ENCODE results near the gene LTB4R2. TPM values are rescaled to one million over a fixed set of nuclear protein-coding genes. Genes with fewer than 3 reads are reported as not detected.

The LTB4R2 gene
- polyA plus RNA-seq, 1 donor: 6.0 TPM

- H3K27ac ChIP-seq (ENCODE audit: low read length): peak within 1 kb of the TSS; percentile 14
- peaks cover 23% of the 10 kb centered on the region for H3K4me1 ChIP-seq (ENCODE audit: control insufficient read depth, insufficient read depth, low read length)
- WGBS (ENCODE audit: insufficient coverage, low lambda C conversion rate): no CpG with 5 or more reads among the region's 51 CpGs
- H3K9me3 ChIP-seq (ENCODE audit: control insufficient read depth, low read depth, low read length): peaks cover 8% of the 10 kb centered on the region
- peaks cover 20% of the 10 kb centered on the region for H3K27me3 ChIP-seq (ENCODE audit: control insufficient read depth, insufficient read depth, low read length)
- H3K36me3 ChIP-seq (ENCODE audit: control insufficient read depth, insufficient read depth, low read length): peaks cover 6% of the 10 kb centered on the region
- peak within 1 kb of the TSS; percentile 66 for H3K4me3 ChIP-seq (ENCODE audit: low read length)
- DNase-seq: peak; percentile 69 to 92
Measured at GRCh38 chr14:24339284-24340151, 29.6 kb downstream of the LTB4R2 start, which contains the start of gene RIPK3. Gene RIPK3, minus strand, starts transcription at chr14:24339991. Its CDS starts 165 bp downstream, at chr14:24339826.

- no CpG with 5 or more reads among the region's 1 CpG for WGBS (ENCODE audit: insufficient coverage, low lambda C conversion rate)
- no peak overlapping the region for H3K4me3 ChIP-seq (ENCODE audit: low read length)
- H3K9me3 ChIP-seq (ENCODE audit: control insufficient read depth, low read depth, low read length): peaks cover 2% of the 10 kb centered on the region
- H3K27me3 ChIP-seq (ENCODE audit: control insufficient read depth, insufficient read depth, low read length): peaks cover 9% of the 10 kb centered on the region
- H3K36me3 ChIP-seq (ENCODE audit: control insufficient read depth, insufficient read depth, low read length): peaks cover 6% of the 10 kb centered on the region
- peaks cover 19% of the 10 kb centered on the region for H3K4me1 ChIP-seq (ENCODE audit: control insufficient read depth, insufficient read depth, low read length)
- no peak overlapping the region for H3K27ac ChIP-seq (ENCODE audit: low read length)
- no peak for DNase-seq
Measured at GRCh38 chr14:24340606-24341005, 30.7 kb downstream of the LTB4R2 start.

- Histone ChIP-seq H3K4me1 (ENCODE audit: control insufficient read depth, insufficient read depth, low read length) (peaks cover 23% of the 10 kb centered on the region), H3K36me3 (ENCODE audit: control insufficient read depth, insufficient read depth, low read length) (peaks cover 1% of the 10 kb centered on the region), H3K27ac (ENCODE audit: low read length) (no peak overlapping the region), H3K4me3 (ENCODE audit: low read length) (no peak overlapping the region), H3K9me3 (ENCODE audit: control insufficient read depth, low read depth, low read length) (peaks cover 2% of the 10 kb centered on the region), H3K27me3 (ENCODE audit: control insufficient read depth, insufficient read depth, low read length) (peaks cover 4% of the 10 kb centered on the region)
- WGBS (ENCODE audit: insufficient coverage, low lambda C conversion rate): 94% methylated on average over 2 of the region's 4 CpGs
- no peak for DNase-seq
Measured at GRCh38 chr14:24342889-24343288, 32.9 kb downstream of the LTB4R2 start.

GRCh38 chr14:24343795-24344660, 34.1 kb downstream of the LTB4R2 start:
- Histone ChIP-seq H3K36me3 (ENCODE audit: control insufficient read depth, insufficient read depth, low read length) (no peaks in the 10 kb centered on the region), H3K27ac (ENCODE audit: low read length) (peak overlapping the region; percentile 79), H3K27me3 (ENCODE audit: control insufficient read depth, insufficient read depth, low read length) (no peaks in the 10 kb centered on the region), H3K4me3 (ENCODE audit: low read length) (no peak overlapping the region), H3K9me3 (ENCODE audit: control insufficient read depth, low read depth, low read length) (peaks cover 2% of the 10 kb centered on the region), H3K4me1 (ENCODE audit: control insufficient read depth, insufficient read depth, low read length) (peaks cover 17% of the 10 kb centered on the region)
- no CpG with 5 or more reads among the region's 7 CpGs for WGBS (ENCODE audit: insufficient coverage, low lambda C conversion rate)
- peak; percentile 89 to 95 for DNase-seq

GRCh38 chr14:24347134-24347533, 37.2 kb downstream of the LTB4R2 start:
- Histone ChIP-seq H3K4me3 (ENCODE audit: low read length) (no peak overlapping the region), H3K27me3 (ENCODE audit: control insufficient read depth, insufficient read depth, low read length) (no peaks in the 10 kb centered on the region), H3K9me3 (ENCODE audit: control insufficient read depth, low read depth, low read length) (no peaks in the 10 kb centered on the region), H3K27ac (ENCODE audit: low read length) (no peak overlapping the region), H3K36me3 (ENCODE audit: control insufficient read depth, insufficient read depth, low read length) (no peaks in the 10 kb centered on the region), H3K4me1 (ENCODE audit: control insufficient read depth, insufficient read depth, low read length) (peaks cover 11% of the 10 kb centered on the region)
- no CpG with 5 or more reads among the region's 1 CpG for WGBS (ENCODE audit: insufficient coverage, low lambda C conversion rate)
- peak in 1 of 2 donors; percentile 58 for DNase-seq

- no peak for DNase-seq
- H3K27ac ChIP-seq (ENCODE audit: low read length): no peak overlapping the region
- no peaks in the 10 kb centered on the region for H3K36me3 ChIP-seq (ENCODE audit: control insufficient read depth, insufficient read depth, low read length)
- H3K4me1 ChIP-seq (ENCODE audit: control insufficient read depth, insufficient read depth, low read length): peaks cover 11% of the 10 kb centered on the region
- no peaks in the 10 kb centered on the region for H3K27me3 ChIP-seq (ENCODE audit: control insufficient read depth, insufficient read depth, low read length)
- no peaks in the 10 kb centered on the region for H3K9me3 ChIP-seq (ENCODE audit: control insufficient read depth, low read depth, low read length)
- H3K4me3 ChIP-seq (ENCODE audit: low read length): no peak overlapping the region
- WGBS (ENCODE audit: insufficient coverage, low lambda C conversion rate): no CpG with 5 or more reads among the region's 2 CpGs
Measured at GRCh38 chr14:24348186-24348585, 38.2 kb downstream of the LTB4R2 start.

GRCh38 chr14:24349742-24350141, 39.8 kb downstream of the LTB4R2 start:
- Histone ChIP-seq H3K27ac (ENCODE audit: low read length) (no peak overlapping the region), H3K4me3 (ENCODE audit: low read length) (no peak overlapping the region), H3K27me3 (ENCODE audit: control insufficient read depth, insufficient read depth, low read length) (no peaks in the 10 kb centered on the region), H3K9me3 (ENCODE audit: control insufficient read depth, low read depth, low read length) (no peaks in the 10 kb centered on the region), H3K36me3 (ENCODE audit: control insufficient read depth, insufficient read depth, low read length) (no peaks in the 10 kb centered on the region), H3K4me1 (ENCODE audit: control insufficient read depth, insufficient read depth, low read length) (peaks cover 12% of the 10 kb centered on the region)
- WGBS (ENCODE audit: insufficient coverage, low lambda C conversion rate): 83% methylated on average over 3 of the region's 5 CpGs
- DNase-seq: no peak

GRCh38 chr14:24351517-24351916, 41.6 kb downstream of the LTB4R2 start:
- no peaks in the 10 kb centered on the region for H3K36me3 ChIP-seq (ENCODE audit: control insufficient read depth, insufficient read depth, low read length)
- H3K4me3 ChIP-seq (ENCODE audit: low read length): no peak overlapping the region
- H3K27me3 ChIP-seq (ENCODE audit: control insufficient read depth, insufficient read depth, low read length): no peaks in the 10 kb centered on the region
- peaks cover 11% of the 10 kb centered on the region for H3K4me1 ChIP-seq (ENCODE audit: control insufficient read depth, insufficient read depth, low read length)
- no peaks in the 10 kb centered on the region for H3K9me3 ChIP-seq (ENCODE audit: control insufficient read depth, low read depth, low read length)
- no CpG with 5 or more reads among the region's 4 CpGs for whole genome bisulfite sequencing (ENCODE audit: insufficient coverage, low lambda C conversion rate)
- H3K27ac ChIP-seq (ENCODE audit: low read length): no peak overlapping the region
- no peak for DNase-seq

GRCh38 chr14:24353559-24354481, 43.9 kb downstream of the LTB4R2 start:
- no peak overlapping the region for H3K4me3 ChIP-seq (ENCODE audit: low read length)
- H3K9me3 ChIP-seq (ENCODE audit: control insufficient read depth, low read depth, low read length): no peaks in the 10 kb centered on the region
- peaks cover 7% of the 10 kb centered on the region for H3K4me1 ChIP-seq (ENCODE audit: control insufficient read depth, insufficient read depth, low read length)
- H3K27ac ChIP-seq (ENCODE audit: low read length): peak overlapping the region; percentile 84
- DNase-seq: peak; percentile 78 to 89
- H3K27me3 ChIP-seq (ENCODE audit: control insufficient read depth, insufficient read depth, low read length): peaks cover 2% of the 10 kb centered on the region
- WGBS (ENCODE audit: insufficient coverage, low lambda C conversion rate): 40% methylated on average over 1 of the region's 5 CpGs
- no peaks in the 10 kb centered on the region for H3K36me3 ChIP-seq (ENCODE audit: control insufficient read depth, insufficient read depth, low read length)
